GM23248 (cell line): Measurements from ENCODE around the gene VAV2.
"Not testable (repeated sequence)": the region's sequence is repeated elsewhere in the genome, so short reads cannot be mapped to it uniquely, and the experiment has no call there.

ENCODE experiments used
- EZH2 ChIP-seq: fragments of 200-600 bp; sonication (generic); IDR thresholded peaks from 2 replicates; pipeline ENCODE4 v1.6.1; 2018; ENCODE audit warnings: antibody characterized with exemption, mild to moderate bottlenecking; ENCODE audit not compliant: insufficient read depth, poor library complexity, severe bottlenecking
- EZH2phosphoT487 ChIP-seq: fragments of 200-600 bp; sonication (generic); IDR thresholded peaks from 2 replicates; pipeline ENCODE4 v1.6.1; 2018; ENCODE audit warnings: antibody characterized with exemption, moderate library complexity, mild to moderate bottlenecking, low read depth; ENCODE audit not compliant: insufficient read depth

DNA sequence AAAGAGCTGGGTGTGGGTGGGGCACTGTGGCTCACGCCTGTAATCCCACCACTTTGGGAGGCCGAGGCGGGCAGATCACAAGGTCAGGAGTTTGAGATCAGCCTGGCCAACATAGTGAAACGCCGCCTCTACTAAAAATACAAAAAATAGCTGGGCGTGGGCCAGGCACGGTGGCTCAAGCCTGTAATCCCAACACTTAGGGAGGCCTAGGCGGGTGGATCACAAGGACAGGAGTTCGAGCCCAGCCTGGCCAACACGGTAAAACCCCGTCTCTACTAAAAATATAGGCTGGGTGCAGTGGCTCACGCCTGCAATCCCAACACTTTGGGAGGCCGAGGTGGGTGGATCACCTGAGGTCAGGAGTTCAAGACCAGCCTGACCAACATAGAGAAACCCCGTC, 3.4 kb downstream of the VAV2 start:
- TF ChIP-seq EZH2, EZH2phosphoT487: not testable (repeated sequence)
